HG03575 (cell line): ENCODE data around the gene ZNF35.

Experiments
- ATAC-seq: cut with Tn5 transposase; IDR thresholded peaks from one replicate; pipeline ENCODE4 v1.9.1; 2021; ENCODE audit not compliant: unreplicated experiment, insufficient number of reproducible peaks, low FRiP score; ENCODE audit errors: extremely low read depth

The ZNF35 gene

DNA sequence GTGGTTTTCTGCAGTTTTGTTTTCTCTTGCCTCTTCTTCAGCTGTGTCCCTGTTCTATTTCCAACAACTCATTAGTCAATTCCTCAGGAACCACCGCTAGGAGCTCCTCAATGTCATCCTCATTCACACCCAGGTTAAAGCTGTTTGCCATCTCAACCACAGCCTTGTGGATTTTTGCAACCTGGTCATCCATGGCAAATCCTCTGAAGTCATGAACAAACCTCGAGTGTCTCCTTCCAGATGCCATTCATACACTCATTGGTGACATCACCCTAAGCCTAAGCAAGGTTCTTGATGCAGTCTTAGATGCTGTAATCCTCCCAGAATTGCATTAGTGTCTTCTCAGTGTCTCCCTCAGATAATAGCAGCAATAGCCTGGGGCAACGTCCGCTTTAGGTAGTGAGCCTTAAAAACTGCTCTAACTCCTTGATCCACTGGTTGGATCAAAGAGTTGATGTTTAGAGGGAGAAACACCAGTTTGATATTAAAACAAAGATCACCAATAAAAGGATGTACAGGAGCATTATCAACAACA lies 32.5 kb downstream of the ZNF35 start:
- ATAC-seq = no peak

GRCh38 chr3:44682182-44682896 lies 33.8 kb downstream of the ZNF35 start:
- no peak for ATAC-seq

DNA sequence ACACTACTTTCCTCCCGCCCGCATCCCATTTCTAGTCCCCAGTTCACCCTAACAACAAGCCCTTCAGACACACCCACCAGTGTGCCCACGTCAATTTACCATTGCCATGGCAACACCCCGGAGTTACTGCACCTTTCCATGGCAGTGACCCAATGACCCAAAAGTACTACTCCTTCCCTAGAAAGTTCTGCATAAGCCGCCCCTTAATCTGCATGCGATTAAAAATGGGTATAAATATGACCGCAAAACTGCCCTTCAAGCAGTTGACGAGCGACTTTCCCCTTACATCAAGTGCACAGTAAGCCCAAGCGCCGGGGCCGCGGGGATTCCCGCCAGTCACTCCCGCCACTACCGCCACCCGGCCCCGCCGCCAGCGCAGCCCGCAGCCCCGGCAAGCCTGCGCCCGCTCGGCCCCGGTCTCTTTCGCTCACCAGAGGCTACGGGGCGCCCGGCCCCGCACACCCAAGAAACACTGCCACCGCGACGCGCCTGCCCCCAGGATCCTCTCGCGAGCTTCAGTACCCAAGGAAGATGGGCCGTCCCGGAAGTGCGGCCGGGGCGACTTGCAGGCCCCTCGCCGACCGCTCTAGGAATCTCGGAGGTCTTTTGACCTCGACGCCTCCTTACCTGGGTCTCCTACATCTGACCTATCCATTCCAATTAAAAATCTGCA lies 36.7 kb downstream of the ZNF35 start:
- ATAC-seq = no peak

- no peak for ATAC-seq
Measured at GRCh38 chr3:44687898-44688297, 39.4 kb downstream of the ZNF35 start.
